ENCODE data around the gene NLGN4X. TPM values are rescaled to one million over a fixed set of nuclear protein-coding genes. Genes with fewer than 3 reads are reported as not detected.

NLGN4X gene
- polyA plus RNA-seq, 1 of the 3 experiments (the other 2 are of a cell fraction): 0.05 TPM

GRCh38 chrX:6026980-6027379 lies 201.7 kb downstream of the NLGN4X start:
- no peak overlapping the region for H2AFZ ChIP-seq (ENCODE audit: low read depth)
- no peaks in the 10 kb centered on the region for H3K9me3 ChIP-seq
- no peaks in the 10 kb centered on the region for H3K9me2 ChIP-seq
- no peak overlapping the region for H3K4me2 ChIP-seq
- H3K4me1 ChIP-seq (ENCODE audit: control insufficient read depth in 1 of 2, insufficient read depth in 2 of 2, low read depth in 1 of 2, low read length in 1 of 2): no peaks in the 10 kb centered on the region
- H3K79me2 ChIP-seq (ENCODE audit: insufficient read depth): no peaks in the 10 kb centered on the region
- H3K27ac ChIP-seq (ENCODE audit: low read depth in 2 of 2, low read length in 1 of 2): no peak overlapping the region
- ChIA-PET CTCF (no interaction called here), POLR2A (no interaction called here)
- no peak for DNase-seq
- H3K27me3 ChIP-seq (ENCODE audit: insufficient read depth): no peaks in the 10 kb centered on the region
- H3K9ac ChIP-seq: no peak overlapping the region
- no peaks in the 10 kb centered on the region for H3F3A ChIP-seq (replicated peaks; ENCODE audit: insufficient read depth)
- no peaks in the 10 kb centered on the region for H3K36me3 ChIP-seq (replicated peaks in 1 of 2; ENCODE audit: control insufficient read depth in 1 of 2, insufficient read depth in 2 of 2, low read length in 1 of 2)
- TF ChIP-seq YY1 (IDR thresholded peaks at IDR 0.05; ENCODE audit: low read depth): no peak
- TF ChIP-seq, protein P1, sequence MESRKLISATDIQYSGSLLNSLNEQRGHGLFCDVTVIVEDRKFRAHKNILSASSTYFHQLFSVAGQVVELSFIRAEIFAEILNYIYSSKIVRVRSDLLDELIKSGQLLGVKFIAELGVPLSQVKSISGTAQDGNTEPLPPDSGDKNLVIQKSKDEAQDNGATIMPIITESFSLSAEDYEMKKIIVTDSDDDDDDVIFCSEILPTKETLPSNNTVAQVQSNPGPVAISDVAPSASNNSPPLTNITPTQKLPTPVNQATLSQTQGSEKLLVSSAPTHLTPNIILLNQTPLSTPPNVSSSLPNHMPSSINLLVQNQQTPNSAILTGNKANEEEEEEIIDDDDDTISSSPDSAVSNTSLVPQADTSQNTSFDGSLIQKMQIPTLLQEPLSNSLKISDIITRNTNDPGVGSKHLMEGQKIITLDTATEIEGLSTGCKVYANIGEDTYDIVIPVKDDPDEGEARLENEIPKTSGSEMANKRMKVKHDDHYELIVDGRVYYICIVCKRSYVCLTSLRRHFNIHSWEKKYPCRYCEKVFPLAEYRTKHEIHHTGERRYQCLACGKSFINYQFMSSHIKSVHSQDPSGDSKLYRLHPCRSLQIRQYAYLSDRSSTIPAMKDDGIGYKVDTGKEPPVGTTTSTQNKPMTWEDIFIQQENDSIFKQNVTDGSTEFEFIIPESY (IDR thresholded peaks at IDR 0.05; ENCODE audit: borderline replicate concordance, low read depth): no peak
- TF ChIP-seq SMC3 (IDR thresholded peaks at IDR 0.05; ENCODE audit: low read depth, low read length): no peak
- no peak for TF ChIP-seq CHD2 (IDR thresholded peaks at IDR 0.05; ENCODE audit: low read length, partially characterized antibody)
- TF ChIP-seq MAX (IDR thresholded peaks at IDR 0.05; ENCODE audit: low read depth): no peak
- TF ChIP-seq ELF1 (IDR thresholded peaks at IDR 0.05): no peak
- TF ChIP-seq FOXJ3 (CRISPR knock-in tag; IDR thresholded peaks at IDR 0.05): no peak
- TF ChIP-seq RFX5 (IDR thresholded peaks at IDR 0.05; ENCODE audit: low read length): no peak
- no peak for TF ChIP-seq MEF2A (IDR thresholded peaks at IDR 0.05; ENCODE audit: borderline replicate concordance, low read depth)
- TF ChIP-seq JUND (IDR thresholded peaks at IDR 0.05): no peak
- no peak for TF ChIP-seq EP300 (IDR thresholded peaks at IDR 0.05; ENCODE audit: borderline replicate concordance in 1 of 2, low read depth in 1 of 2, low read length in 1 of 2)
- TF ChIP-seq RXRA (IDR thresholded peaks at IDR 0.05; ENCODE audit: borderline replicate concordance, low read depth): no peak
- TF ChIP-seq POLR2AphosphoS5 (IDR thresholded peaks at IDR 0.05; ENCODE audit: low read depth, low read length): no peak
- TF ChIP-seq, protein P2, sequence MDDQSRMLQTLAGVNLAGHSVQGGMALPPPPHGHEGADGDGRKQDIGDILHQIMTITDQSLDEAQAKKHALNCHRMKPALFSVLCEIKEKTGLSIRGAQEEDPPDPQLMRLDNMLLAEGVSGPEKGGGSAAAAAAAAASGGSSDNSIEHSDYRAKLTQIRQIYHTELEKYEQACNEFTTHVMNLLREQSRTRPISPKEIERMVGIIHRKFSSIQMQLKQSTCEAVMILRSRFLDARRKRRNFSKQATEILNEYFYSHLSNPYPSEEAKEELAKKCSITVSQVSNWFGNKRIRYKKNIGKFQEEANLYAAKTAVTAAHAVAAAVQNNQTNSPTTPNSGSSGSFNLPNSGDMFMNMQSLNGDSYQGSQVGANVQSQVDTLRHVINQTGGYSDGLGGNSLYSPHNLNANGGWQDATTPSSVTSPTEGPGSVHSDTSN (IDR thresholded peaks at IDR 0.05): no peak
- no peak for TF ChIP-seq GATA2 (CRISPR knock-in tag; IDR thresholded peaks at IDR 0.05)
- no peak for TF ChIP-seq TAF1 (IDR thresholded peaks at IDR 0.05; ENCODE audit: borderline replicate concordance, low read depth, low read length)
- no peak for TF ChIP-seq RCOR1 (IDR thresholded peaks at IDR 0.05; ENCODE audit: low read length)
- no peak for TF ChIP-seq FOXM1 (IDR thresholded peaks at IDR 0.05; ENCODE audit: low read depth)
- no peak for TF ChIP-seq NRF1 (IDR thresholded peaks at IDR 0.05; ENCODE audit: low read depth, low read length)
- TF ChIP-seq REST (IDR thresholded peaks at IDR 0.05; ENCODE audit: low read depth, low read length): no peak
- no peaks in the 10 kb centered on the region for H4K20me1 ChIP-seq (ENCODE audit: insufficient read depth)
- H3K4me3 ChIP-seq (ENCODE audit: low read depth in 2 of 2, low read length in 1 of 2): no peak overlapping the region
- 19% methylated on average over 6 of the region's 6 CpGs for WGBS (ENCODE audit: low lambda C conversion rate)

Data from SK-N-SH (cell line).